Measurements from ENCODE around the gene WDFY4.

WDFY4 gene

GRCh38 chr10:48926764-48927540, 242.3 kb downstream of the WDFY4 start:
- DNase-seq, result no peak

- no peak for DNase-seq
Observed at GRCh38 chr10:48929413-48929990, 244.8 kb downstream of the WDFY4 start.

- no peak for DNase-seq
Observed at GRCh38 chr10:48931188-48931587, 246.5 kb downstream of the WDFY4 start.

- no peak for DNase-seq
Observed at GRCh38 chr10:48932831-48933664, 248.4 kb downstream of the WDFY4 start.

GRCh38 chr10:48934672-48935501, 250.2 kb downstream of the WDFY4 start:
- DNase-seq, result no peak

GRCh38 chr10:48935577-48935976, 250.9 kb downstream of the WDFY4 start:
- no peak for DNase-seq

GRCh38 chr10:48937796-48938195, 253.1 kb downstream of the WDFY4 start:
- DNase-seq, result no peak

GRCh38 chr10:48938281-48938680, 253.6 kb downstream of the WDFY4 start:
- no peak for DNase-seq

- no peak for DNase-seq
Observed at GRCh38 chr10:48938990-48939536, 254.4 kb downstream of the WDFY4 start.

- DNase-seq, result no peak
Observed at GRCh38 chr10:48939790-48940325, 255.2 kb downstream of the WDFY4 start, which contains the start of gene LRRC18. Gene LRRC18, minus strand, starts transcription at chr10:48939840. Its CDS starts 25,685 bp downstream, at chr10:48914155.

GRCh38 chr10:48940372-48940771, 255.7 kb downstream of the WDFY4 start:
- no peak for DNase-seq

- DNase-seq, result no peak
Observed at GRCh38 chr10:48940958-48941357, 256.3 kb downstream of the WDFY4 start.

GRCh38 chr10:48941427-48942075, 256.9 kb downstream of the WDFY4 start:
- no peak for DNase-seq

GRCh38 chr10:48943096-48943495, 258.4 kb downstream of the WDFY4 start:
- DNase-seq, result no peak

- no peak for DNase-seq
Observed at GRCh38 chr10:48944171-48944570, 259.5 kb downstream of the WDFY4 start.

GRCh38 chr10:48945441-48946130, 260.9 kb downstream of the WDFY4 start:
- no peak for DNase-seq

- no peak for DNase-seq
Observed at GRCh38 chr10:48946332-48946731, 261.7 kb downstream of the WDFY4 start.

- no peak for DNase-seq
Observed at GRCh38 chr10:48946891-48947500, 262.3 kb downstream of the WDFY4 start.

GRCh38 chr10:48947690-48948469, 263.2 kb downstream of the WDFY4 start:
- DNase-seq, result no peak
